Measurements from ENCODE around the gene UPF2.

GRCh38 chr10:11899067-11899876 lies 143.3 kb downstream of the UPF2 start:
- TF ChIP-seq RARB (CRISPR knock-in tag; IDR thresholded peaks at IDR 0.05): no peak
- no peak for TF ChIP-seq ARNTL (CRISPR knock-in tag; IDR thresholded peaks at IDR 0.05; ENCODE audit: borderline replicate concordance, low read depth)
- no peak for TF ChIP-seq ZNF70 (CRISPR knock-in tag; IDR thresholded peaks at IDR 0.05)
- TF ChIP-seq PATZ1 (CRISPR knock-in tag; IDR thresholded peaks at IDR 0.05; ENCODE audit: borderline replicate concordance): no peak
- TF ChIP-seq ZFP30 (CRISPR knock-in tag; IDR thresholded peaks at IDR 0.05): no peak
- no peak for TF ChIP-seq CSDC2 (CRISPR knock-in tag; IDR thresholded peaks at IDR 0.05)
- no peak for TF ChIP-seq ESRRG (CRISPR knock-in tag; IDR thresholded peaks at IDR 0.05)
